ENCODE results near the gene EPB41L2.

EPB41L2 gene

GRCh38 chr6:130859161-130859867 lies 203.7 kb downstream of the EPB41L2 start:
- DNase-seq = no peak

DNA sequence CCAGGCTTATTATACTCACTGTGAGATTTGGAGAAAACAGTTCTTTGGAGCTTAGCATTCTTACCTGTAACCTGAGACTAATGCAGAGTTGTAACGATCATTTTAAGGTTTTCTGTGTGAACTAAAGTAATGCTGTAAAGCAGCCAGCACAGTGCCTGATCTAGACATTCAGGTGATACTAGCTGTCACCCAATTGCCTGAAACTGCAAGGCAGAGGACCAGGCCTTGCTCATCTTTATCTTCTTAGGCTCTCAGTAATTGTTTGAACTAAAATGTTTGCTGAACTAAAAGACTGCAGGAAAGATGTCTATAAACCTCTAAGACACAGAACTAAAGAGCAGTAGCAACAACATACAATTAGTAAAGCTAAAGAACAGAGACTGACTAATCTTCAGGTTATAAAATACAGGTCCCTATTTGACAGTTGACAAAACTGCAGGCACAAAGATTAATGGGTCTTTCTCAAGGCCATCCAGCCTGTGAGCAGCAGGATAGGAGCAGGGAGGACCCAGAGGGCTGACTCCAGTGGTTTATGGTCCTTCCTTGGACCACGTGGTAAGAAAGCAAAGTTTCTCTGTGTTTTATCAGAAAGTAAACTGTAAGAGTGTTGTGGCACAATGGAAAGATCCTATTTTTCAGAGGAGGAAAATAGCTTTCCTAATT lies 204.4 kb downstream of the EPB41L2 start:
- no peak for DNase-seq

DNA sequence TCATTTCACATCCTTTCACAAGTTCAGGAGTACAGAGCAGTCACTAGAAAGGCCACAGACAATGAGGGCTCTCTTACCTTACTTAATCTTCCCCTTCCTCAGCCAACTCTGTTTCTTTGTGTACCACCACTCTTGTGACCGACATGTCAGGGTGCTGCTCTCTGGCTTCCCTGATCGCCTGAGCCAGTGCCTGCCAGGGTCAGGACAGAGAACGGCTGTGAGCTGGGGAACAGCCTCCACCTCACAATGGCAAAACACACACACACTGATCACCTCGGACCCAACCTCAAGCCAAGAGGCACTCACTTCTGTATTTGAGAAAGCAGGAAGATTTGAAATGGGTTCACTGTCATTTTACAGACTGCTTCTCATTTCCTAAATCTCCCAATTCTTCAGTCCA lies 205.0 kb downstream of the EPB41L2 start:
- no peak for DNase-seq

DNA sequence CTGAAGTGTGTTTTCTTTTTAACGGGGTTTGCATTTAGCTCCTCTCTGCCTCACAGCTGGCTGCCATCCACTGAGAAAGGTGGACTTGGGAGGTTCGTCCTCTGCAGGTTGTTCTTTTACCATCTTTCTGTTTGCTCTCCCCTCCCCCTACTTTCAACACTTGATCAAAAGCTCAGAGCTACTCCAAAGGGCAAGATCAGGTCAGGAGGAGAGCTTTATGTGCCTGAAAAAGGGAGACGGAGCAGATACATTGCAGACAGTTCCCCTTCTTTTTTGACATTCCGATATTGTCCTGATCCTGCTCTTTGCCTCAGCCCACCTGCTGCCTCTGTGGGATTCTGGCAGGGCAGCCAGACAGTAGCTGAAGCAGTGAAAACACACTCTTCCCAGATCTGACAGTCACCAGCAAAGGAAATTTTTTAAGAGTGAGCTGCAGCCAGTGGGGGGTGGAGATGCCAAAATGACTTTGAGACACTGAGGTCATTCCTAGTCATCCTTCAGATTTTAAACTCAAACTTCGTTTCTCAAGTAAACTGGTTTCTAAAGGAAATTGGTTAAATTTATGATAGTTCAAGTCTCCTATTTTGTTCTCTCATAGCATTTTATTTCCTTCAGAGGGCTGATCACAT lies 209.4 kb downstream of the EPB41L2 start:
- DNase-seq = no peak

GRCh38 chr6:130852844-130853554 lies 210.0 kb downstream of the EPB41L2 start:
- no peak for DNase-seq

GRCh38 chr6:130851026-130851425 lies 212.0 kb downstream of the EPB41L2 start:
- DNase-seq = peak in 1 of 5 experiments; percentile 11

DNA sequence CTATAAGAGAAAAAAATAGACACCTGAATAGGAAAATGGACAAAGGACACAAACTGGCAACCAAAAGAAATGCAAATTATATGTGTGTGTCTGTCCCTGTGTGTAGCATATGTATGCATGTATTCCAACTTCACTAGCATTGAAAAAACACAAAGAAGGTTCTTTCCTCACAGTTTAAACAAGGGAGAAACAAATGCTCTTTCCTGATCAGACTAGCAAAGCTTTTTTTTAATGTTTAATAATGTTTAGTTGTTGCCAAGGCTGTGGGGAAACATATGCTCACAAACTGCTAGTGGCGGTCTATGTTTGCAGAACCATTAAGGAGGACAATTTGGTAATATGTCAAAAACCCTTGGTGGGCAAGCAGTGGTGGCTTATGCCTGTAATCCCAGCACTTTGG lies 213.5 kb downstream of the EPB41L2 start:
- no peak for DNase-seq

- peak in 1 of 5 experiments; percentile 80 for DNase-seq
Measured at GRCh38 chr6:130848945-130849344, 214.1 kb downstream of the EPB41L2 start.

DNA sequence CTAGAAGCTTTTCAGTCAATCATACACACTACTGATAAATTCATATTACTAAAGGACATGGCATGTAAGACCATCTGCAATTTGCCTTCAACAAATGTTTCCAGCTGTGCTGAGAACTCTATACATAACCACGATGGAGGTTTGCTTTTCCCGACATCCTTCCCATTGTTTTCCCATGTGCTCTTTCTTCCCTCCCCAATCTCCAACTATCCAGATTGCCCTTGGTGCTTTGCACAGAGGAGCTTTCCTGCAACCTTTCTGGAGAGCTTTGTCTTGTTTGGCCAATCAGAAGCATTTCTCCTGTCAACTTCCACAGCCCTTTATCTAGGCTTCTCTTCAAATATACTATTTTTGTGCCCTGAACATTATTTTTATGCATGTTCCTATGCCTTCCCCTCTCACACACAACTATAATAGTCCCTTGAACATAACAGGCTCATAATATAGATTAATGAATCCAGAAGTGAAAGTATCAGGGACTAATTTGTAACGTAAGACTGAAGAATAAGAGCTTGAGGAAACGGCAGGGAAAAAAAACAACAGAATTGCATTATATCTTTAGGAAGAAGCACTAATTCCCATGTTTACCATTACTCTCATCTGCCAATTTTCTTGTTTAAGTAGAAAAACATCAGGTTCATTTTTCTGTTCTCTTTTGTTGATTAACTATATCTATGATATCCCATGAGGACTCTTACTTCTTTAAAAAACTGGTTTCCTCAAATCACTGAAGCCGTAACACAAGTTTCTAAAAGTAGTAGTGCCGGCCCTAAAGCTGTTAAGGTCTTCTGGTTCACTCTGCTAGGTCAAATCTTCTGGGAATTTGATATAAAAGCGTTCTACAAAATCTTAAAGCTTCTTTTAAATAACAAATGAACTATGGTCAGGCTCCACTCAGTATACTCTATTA lies 215.8 kb downstream of the EPB41L2 start:
- DNase-seq = no peak

DNA sequence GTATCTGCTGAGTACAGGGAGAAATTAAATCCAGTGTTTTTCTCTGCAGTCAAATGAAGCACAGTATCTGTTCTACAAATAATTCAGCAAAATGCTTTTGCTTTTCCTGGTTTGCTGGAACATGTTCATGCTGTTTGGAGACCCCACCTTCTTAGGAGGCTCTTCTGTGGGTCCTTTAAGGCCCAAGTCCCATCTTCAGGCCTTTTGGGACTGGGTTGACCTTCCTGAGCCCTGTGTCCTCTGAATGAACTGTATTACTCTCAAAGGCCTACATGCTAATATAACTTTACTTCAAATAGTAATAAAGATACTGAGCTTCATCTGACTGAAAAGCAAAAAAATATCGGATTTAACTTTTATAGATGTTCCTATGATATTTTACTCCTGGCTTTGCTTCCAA lies 216.5 kb downstream of the EPB41L2 start:
- no peak for DNase-seq

DNA sequence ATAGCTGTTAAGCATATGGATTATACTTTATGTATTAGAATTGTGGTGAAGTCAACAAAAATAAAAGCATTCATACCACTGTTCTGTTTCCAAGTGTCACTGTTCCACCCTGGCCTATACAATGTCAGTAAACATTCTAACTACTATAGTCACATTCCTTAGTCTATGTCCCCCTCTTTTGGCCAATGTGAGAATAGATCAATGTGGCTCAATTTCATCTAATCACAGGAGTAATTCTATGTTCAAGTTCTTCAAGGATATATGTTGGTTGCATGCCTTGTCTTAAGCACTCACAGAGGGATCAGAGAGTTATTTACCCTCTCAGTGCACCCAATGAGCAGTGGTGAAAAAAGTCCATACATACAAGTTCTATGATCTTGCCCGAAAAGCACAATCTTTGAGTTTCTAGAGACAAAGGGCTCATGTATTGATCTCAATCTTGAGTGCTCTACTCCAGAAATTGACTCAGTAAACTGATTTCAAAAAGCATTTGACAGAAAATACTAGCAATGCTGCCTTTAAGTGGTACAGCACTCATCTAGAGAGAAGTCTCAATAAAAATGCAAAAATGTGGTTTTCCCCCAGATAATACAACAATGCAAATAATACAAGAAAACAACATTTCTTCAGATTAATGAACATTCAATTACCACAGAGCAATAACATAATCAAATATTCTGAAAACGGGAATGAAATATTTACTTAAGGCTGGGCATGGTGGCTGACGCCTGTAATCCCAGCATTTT lies 219.3 kb downstream of the EPB41L2 start:
- DNase-seq = peak in 2 of 5 experiments; percentile 19 to 62

- no peak for DNase-seq
Measured at GRCh38 chr6:130841128-130841728, 221.8 kb downstream of the EPB41L2 start.

- DNase-seq = peak in 1 of 5 experiments; percentile 24
Measured at GRCh38 chr6:130840050-130840449, 223.0 kb downstream of the EPB41L2 start.

GRCh38 chr6:130839379-130839778 lies 223.7 kb downstream of the EPB41L2 start:
- DNase-seq = no peak

- no peak for DNase-seq
Measured at GRCh38 chr6:130838951-130839350, 224.1 kb downstream of the EPB41L2 start.

- DNase-seq = no peak
Measured at GRCh38 chr6:130838250-130838860, 224.7 kb downstream of the EPB41L2 start.

DNA sequence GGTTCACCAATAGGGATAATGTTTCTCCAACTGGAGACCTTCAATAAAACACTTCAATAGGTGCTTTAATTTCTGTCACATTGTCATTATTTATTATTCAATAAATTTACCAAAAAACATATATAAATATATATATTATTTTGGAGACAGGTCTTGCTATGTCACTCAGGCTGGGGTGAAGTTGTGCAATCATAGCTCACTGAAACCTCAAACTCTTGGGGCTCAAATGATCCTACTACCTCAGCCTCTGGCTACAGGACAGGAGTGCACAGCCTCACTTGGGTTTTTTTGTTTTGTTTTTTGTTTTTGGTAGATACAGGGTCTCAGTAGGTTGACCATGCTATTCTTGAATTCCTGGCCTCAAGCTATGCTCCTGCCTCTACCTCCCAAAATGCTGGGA lies 226.0 kb downstream of the EPB41L2 start:
- no peak for DNase-seq

GRCh38 chr6:130836055-130836640 lies 226.9 kb downstream of the EPB41L2 start:
- DNase-seq = no peak

GRCh38 chr6:130834482-130835251 lies 228.4 kb downstream of the EPB41L2 start:
- DNase-seq = no peak

Data from T-helper 2 cell (primary cell).